Neural progenitor cell (in vitro differentiated cells): Measurements from ENCODE around the gene MRPL32.

Experiments used
- EZH2phosphoT487 ChIP-seq: fragments of 200-600 bp; sonication (generic); IDR thresholded peaks from 2 replicates; pipeline ENCODE4 v1.6.1; 2017; ENCODE audit warnings: antibody characterized with exemption
- TF ChIP-seq, protein P1 (sequence below): fragments of 200-600 bp; sonication (generic); IDR thresholded peaks from 2 replicates; pipeline ENCODE4 v1.5.1; 2017; ENCODE audit warnings: antibody characterized with exemption, mild to moderate bottlenecking

DNA sequence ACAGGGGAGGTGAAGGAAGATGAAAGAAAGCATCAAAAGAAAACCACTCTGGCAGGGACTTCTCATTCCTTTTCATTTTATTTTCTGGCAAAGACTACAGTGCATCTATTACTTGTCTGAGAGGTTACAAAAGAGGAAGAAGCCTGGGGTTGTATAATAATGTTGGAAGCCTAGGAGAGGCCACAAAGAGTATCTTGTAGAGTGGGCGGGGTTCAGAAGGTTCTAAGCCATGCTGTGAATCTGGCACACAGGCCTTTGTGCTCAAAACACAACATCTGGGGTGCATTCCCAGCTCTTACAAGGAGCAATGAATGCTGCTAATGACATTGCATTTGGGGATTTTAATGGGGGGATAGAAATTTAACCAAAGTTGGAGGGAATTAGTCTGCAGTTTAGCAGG lies 49.4 kb downstream of the MRPL32 start:
- TF ChIP-seq, protein P1, sequence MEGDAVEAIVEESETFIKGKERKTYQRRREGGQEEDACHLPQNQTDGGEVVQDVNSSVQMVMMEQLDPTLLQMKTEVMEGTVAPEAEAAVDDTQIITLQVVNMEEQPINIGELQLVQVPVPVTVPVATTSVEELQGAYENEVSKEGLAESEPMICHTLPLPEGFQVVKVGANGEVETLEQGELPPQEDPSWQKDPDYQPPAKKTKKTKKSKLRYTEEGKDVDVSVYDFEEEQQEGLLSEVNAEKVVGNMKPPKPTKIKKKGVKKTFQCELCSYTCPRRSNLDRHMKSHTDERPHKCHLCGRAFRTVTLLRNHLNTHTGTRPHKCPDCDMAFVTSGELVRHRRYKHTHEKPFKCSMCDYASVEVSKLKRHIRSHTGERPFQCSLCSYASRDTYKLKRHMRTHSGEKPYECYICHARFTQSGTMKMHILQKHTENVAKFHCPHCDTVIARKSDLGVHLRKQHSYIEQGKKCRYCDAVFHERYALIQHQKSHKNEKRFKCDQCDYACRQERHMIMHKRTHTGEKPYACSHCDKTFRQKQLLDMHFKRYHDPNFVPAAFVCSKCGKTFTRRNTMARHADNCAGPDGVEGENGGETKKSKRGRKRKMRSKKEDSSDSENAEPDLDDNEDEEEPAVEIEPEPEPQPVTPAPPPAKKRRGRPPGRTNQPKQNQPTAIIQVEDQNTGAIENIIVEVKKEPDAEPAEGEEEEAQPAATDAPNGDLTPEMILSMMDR, result no peak
- no peak for TF ChIP-seq EZH2phosphoT487
